HG02938 (cell line): ENCODE data around the gene TSEN54.

ENCODE experiments used
- ATAC-seq: cut with Tn5 transposase; IDR thresholded peaks from one replicate; pipeline ENCODE4 v1.9.1; 2021; ENCODE audit warnings: mild to moderate bottlenecking, moderate library complexity; ENCODE audit not compliant: unreplicated experiment

TSEN54 gene

GRCh38 chr17:75503976-75504346, 12.4 kb upstream of the TSEN54 start:
- ATAC-seq, result no peak

- no peak for ATAC-seq
These were observed 11.8 kb upstream of the TSEN54 start for GRCh38 chr17:75504347-75505151.

- ATAC-seq, result no peak
These were observed 11.2 kb upstream of the TSEN54 start for GRCh38 chr17:75505152-75505409.

- no peak for ATAC-seq
These were observed 10.7 kb upstream of the TSEN54 start for GRCh38 chr17:75505640-75506039.

DNA sequence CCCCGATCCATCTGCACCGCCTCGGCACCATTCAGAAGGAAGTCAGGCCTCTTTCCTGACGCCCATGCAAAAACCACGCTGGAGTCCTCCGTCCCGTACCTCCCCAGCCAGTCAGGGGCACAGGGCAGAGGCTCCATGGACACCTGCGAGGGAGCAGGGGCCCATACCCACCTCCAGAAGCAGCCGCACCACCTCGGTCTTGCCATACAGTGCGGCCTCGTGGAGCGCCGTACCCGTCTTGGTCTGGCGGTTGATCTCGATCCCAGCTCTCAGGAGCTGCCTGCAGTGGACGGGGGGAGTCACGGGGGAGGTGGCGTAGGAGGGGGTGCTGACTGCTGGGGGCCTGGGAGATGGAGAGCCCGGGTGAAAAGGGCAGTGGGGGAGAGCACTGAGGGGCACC, 10.2 kb upstream of the TSEN54 start:
- ATAC-seq, result no peak

GRCh38 chr17:75506888-75507287, 9.4 kb upstream of the TSEN54 start:
- ATAC-seq, result no peak

DNA sequence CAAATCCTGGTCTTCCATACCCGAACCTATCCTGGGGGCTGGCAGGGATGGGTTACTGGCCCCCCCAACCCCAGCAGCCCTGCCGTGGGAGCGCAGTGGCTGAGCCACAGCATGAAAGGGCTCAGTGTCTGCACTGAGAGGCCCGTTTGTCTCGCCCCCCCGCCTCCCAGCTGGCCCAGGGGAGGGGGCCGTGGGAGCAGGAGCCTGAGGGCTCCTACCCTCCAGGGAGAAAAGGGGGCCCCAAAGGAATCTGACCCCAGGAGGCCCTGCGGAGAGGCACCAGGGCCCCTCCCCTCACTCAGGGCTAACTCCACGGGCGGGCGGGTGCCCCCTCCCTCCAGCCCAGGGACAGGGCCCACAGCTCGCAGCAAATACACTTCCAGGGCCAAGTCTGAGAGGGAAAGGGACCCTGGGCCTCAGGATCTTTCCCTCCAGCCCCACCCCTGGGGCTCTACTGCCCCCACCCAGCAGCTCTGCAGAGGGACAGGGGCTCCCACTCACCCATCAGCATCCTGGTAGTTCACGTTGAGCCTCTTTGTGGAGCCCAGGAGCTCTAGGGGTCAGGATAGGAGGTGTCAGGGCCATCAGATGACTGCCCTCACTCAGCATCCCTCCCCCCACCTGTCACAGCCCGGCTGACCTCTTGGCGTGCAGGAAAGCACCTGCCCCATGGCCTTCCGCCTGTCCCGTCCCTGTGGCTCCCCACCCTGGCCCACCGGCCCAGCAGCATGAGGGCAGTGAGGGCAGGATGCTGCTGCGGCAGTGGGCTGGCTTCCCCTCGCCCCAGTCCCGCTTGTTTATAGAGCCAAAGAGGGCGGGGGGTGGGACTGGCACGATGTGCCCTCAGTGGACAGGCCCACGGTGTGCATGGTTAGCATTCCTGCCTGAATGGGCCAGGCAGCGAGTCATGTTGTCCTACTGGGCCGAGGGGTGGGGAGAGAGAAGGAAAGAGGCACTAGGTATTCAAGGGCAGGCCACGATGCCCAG, 8.3 kb upstream of the TSEN54 start:
- no peak for ATAC-seq

GRCh38 chr17:75508931-75509361, 7.4 kb upstream of the TSEN54 start:
- no peak for ATAC-seq

- no peak for ATAC-seq
These were observed 6.6 kb upstream of the TSEN54 start for GRCh38 chr17:75509528-75510258.

DNA sequence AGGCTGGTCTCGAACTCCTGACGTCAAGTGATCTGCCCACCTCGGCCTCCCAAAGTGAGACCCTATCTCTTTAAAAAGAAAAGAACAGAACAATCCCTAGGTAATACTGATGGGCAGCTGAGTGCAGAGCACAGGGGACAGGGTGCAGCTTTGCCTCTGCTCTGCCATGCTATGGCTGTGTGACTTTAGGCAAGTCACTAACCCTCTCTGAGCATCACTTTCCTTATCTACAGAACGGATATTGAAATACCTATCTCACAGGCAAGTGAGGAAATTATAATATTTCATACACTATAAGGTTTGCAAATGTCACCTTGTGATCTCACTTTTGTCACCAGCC, 5.1 kb upstream of the TSEN54 start:
- no peak for ATAC-seq

DNA sequence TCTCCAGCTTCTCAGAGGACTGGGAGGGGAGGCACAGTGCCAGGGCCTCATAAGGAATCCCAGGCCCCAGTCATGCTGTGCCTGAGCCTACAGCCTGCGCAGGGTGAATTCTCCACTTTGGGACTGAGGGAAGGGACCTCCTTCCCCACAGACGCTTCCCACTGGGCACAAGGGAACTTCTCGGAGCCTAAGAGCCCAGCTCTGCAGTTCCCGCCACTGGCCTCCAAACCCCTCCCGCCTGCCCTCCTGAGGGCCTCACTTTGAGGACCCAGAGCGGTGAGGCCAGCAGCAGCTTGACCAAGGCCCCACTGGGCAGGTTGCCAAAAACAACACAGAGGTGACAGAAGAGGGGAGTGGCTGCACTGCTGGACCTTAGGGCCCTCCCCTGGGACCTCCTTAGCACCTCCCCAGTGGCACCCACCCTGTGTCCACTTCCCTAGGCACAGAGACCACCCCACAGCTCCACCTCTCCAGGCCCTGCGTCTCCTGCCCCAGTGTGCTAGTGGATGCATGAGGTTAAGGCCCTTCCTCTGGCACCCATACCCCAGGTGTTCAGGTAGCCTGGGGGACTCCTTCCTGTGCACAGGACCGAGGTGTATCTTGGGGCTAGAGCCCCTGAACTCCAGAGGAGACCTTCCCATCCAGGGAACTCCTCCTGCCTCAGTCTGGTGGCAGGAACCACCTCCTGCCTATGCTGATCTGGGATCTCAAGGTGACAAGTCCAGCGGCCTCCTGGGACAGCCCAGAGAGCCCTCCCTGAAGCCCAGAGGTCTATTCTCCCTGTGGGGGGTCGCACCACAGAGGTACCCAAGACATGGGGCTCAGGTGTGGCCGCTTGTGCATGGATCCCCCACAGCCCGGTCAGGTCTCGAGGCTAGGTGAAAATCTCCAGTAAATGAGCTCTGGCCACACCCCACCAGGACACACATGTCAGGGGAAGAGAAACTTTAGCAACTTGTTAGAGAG, 4.4 kb upstream of the TSEN54 start:
- ATAC-seq, result no peak

- no peak for ATAC-seq
These were observed 3.2 kb upstream of the TSEN54 start for GRCh38 chr17:75512926-75513640.

DNA sequence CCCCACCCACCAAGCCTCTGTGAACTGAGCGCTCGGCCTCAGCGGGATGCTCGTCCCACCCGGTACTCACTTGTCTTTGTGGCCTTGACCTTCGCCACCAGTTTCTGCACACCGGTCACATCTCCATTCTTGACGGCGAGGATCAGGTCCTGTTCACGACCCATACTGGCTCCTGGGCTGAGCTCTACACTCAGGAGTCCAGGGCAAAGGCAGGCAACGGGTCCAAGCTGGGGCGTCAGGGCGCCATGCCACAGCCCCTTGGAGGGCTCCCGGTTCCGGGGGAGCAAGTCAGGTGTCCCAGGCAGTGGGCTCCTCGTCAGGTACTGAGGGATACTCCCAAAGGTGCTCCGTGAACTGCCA, 2.7 kb upstream of the TSEN54 start:
- no peak for ATAC-seq

DNA sequence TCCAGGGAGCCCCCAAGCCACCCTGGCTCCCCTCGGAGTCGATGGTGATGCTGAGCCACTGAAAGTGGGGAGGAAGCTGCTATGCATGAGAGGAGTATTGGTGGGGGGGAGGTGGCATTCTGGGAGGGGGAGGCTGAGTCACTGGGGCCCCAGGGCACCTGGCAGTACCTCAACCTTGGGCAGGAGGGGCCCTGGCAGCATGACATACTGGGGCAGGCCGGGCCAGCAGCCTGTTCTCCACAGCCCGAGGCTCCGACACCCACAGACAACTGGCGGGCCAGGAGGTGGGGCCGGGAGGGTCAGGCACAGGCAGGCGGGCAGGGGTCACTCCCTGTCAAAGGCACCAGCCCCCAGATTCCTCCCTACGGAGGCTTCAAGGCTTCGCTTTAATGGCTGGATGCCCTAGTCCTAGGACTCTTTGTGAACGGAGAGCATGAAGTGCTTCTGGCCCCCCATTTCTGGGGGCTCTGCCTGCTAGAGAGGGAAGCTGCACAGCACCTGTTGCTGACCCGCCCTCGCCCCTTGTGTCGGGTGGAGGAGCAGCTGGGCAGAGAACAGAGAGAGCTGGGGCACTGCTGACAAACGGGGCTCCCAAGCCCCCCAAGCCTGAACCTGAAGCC, 1.9 kb upstream of the TSEN54 start:
- ATAC-seq, result no peak

- no peak for ATAC-seq
These were observed 1.3 kb upstream of the TSEN54 start for GRCh38 chr17:75514919-75515495.

GRCh38 chr17:75515496-75516254, 653 bp upstream of the TSEN54 start, which contains the start of gene CASKIN2:
TSS of gene CASKIN2 (minus strand) at chr17:75515537. CDS start at chr17:75513804, 1,733 bp downstream.
- peak; percentile 38 for ATAC-seq

DNA sequence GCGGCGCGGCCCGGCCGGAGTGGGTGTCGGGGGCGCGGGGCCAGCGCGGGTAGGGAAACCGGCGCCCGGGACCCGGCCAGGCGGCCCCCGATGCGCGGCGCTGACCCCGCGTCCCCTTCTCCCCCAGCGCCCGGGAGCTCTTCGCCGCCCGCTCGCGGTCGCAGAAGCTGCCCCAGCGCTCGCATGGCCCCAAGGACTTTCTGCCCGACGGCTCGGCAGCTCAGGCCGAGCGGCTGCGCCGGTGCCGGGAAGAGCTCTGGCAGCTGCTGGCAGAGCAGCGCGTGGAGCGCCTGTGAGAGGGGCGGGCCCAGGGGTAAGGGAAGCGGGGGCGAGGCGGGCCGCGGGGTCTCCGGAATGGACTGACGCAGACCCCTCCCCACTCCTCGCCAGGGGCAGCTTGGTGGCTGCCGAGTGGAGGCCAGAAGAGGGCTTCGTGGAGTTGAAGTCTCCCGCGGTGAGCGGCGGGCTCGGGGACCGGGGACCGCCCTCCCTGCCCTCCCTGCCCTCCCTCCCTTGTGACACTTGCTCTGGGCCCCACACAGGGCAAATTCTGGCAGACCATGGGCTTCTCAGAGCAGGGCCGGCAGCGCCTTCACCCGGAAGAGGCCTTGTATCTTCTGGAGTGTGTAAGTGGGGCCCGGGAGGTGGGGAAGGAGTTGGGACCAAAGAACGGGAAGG, 430 bp downstream of the TSEN54 start:
- ATAC-seq, result no peak
